Measurements from ENCODE around the gene UPK3A. TPM values are rescaled to one million over a fixed set of nuclear protein-coding genes. Genes with fewer than 3 reads are reported as not detected.

Gene UPK3A
- total RNA-seq (2022) (1.9 and 2.0 TPM in 2 replicates), Bru-seq, nascent RNA (percentile 30 among the genes with signal in this experiment), BruChase-seq, experiment 1, labeled RNA remaining after a 2-hour chase (percentile 24 among the genes with signal in this experiment), BruChase-seq, experiment 2, labeled RNA remaining after a 6-hour chase (percentile 30 among the genes with signal in this experiment)
- long read RNA-seq, partial matches to known transcripts: 1 of 4 reads
- long read RNA-seq, other reads (novel, unspliced or antisense): 3 of 4 reads

DNA sequence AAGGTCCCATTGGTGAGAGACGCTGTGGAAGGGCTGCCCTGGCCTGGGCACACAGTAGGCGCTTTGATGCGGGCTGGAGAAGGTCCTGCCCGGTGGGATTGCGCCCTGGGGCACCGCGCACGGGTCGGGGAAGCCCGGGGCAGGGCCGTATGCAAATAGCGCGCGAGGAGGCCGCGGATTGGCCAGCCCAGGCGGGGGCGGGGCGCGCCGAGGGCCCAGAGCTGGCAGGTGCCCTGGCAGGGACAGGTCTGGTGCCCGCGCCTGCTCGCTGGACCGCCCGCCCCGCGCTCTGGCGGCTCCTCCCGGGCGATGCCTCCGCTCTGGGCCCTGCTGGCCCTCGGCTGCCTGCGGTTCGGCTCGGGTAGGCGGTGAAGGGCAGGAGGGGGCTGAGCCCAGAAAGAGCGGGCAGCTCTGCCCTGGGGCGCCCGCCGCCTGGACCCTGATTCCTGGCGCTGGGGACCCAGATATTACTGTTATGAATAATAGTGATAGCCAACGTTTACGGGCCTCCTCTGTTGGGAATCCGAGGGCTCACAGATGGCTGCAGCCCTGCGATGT, at the start of gene UPK3A:
Gene UPK3A, plus strand, starts transcription at position 245 of the 558 bp plus-strand sequence. Its CDS starts 65 bp downstream, at position 310.
- peak within 1 kb of the TSS; percentile 77 for H3K27ac Mint-ChIP-seq (ENCODE audit: unreplicated experiment)
- H3K4me3 Mint-ChIP-seq (ENCODE audit: unreplicated experiment): no peak within 1 kb of the TSS
- H3K4me3 ChIP-seq (ENCODE audit: low read depth, low read length): no peak within 1 kb of the TSS
- H3K36me3 ChIP-seq (ENCODE audit: control insufficient read depth, insufficient read depth, low read length): no peaks in the 10 kb centered on the region
- H3K27me3 Mint-ChIP-seq (ENCODE audit: insufficient read depth, unreplicated experiment): no peaks in the 10 kb centered on the region
- intact Hi-C loops (cut with micrococcal nuclease; ENCODE audit: unreplicated experiment): no loop called here
- no peaks in the 10 kb centered on the region for H3K36me3 Mint-ChIP-seq (ENCODE audit: insufficient read depth, unreplicated experiment)
- H3K4me1 Mint-ChIP-seq (ENCODE audit: low read depth, unreplicated experiment): peaks cover 35% of the 10 kb centered on the region
- H3K4me1 ChIP-seq: peaks cover 66% of the 10 kb centered on the region
- TF ChIP-seq, protein P1, sequence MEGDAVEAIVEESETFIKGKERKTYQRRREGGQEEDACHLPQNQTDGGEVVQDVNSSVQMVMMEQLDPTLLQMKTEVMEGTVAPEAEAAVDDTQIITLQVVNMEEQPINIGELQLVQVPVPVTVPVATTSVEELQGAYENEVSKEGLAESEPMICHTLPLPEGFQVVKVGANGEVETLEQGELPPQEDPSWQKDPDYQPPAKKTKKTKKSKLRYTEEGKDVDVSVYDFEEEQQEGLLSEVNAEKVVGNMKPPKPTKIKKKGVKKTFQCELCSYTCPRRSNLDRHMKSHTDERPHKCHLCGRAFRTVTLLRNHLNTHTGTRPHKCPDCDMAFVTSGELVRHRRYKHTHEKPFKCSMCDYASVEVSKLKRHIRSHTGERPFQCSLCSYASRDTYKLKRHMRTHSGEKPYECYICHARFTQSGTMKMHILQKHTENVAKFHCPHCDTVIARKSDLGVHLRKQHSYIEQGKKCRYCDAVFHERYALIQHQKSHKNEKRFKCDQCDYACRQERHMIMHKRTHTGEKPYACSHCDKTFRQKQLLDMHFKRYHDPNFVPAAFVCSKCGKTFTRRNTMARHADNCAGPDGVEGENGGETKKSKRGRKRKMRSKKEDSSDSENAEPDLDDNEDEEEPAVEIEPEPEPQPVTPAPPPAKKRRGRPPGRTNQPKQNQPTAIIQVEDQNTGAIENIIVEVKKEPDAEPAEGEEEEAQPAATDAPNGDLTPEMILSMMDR (IDR thresholded peaks at IDR 0.05; ENCODE audit: insufficient read depth in 1 of 2, low read depth in 1 of 2, low read length in 1 of 2, severe bottlenecking in 1 of 2, unreplicated experiment in 1 of 2): no peak
- BruUV-seq (replicated peaks): no TSS peak
- H3K9me3 ChIP-seq: no peaks in the 10 kb centered on the region
- no peak for DNase-seq
- ChIA-PET POLR2A (no interaction called here), CTCF (interaction anchor here (0.6 kb wide), 1 partner anchor 61 kb away, joined by 3 read pairs; no protein-coding TSS in a partner anchor)
- H3K9me3 Mint-ChIP-seq (ENCODE audit: unreplicated experiment): no peaks in the 10 kb centered on the region
- H3K27me3 ChIP-seq (replicated peaks; ENCODE audit: control insufficient read depth, insufficient read depth, low read length): no peaks in the 10 kb centered on the region

DNA sequence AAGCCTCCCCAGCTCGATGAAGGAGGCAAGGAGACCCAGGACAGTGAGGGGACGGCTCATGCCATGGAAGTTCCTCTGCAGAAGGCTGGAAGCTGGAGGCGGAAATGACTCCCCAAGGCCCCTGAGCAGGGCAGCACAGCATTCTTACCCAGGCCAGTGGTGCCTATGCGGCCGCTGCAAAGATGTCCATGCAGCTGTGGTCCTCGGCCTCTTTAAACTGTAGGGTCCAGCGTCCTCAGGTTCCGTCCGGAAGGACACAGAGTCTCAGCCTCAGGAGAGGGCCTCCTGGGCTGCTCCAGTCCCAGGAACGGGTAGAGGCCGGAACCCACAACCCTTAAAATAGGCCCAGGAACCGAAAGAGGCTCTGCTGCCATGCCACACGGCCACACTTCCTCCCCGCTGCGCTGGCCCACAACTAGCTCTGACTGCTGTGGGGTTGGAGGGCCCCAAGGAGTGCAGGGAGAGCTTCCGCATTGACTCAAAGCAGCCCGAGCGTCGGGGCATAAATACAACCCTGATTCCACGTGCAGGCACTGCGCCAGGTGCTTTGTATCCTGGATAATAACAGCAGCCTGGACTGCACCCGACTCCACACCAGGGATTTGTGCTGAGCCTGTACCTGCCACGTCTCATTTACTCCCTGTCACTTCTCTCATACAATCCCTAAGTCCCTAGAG, 49.5 kb upstream of the UPK3A start:
- Histone ChIP-seq H3K4me3 (ENCODE audit: low read depth, low read length) (no peak overlapping the region), H3K27me3 (replicated peaks; ENCODE audit: control insufficient read depth, insufficient read depth, low read length) (no peaks in the 10 kb centered on the region), H3K36me3 (ENCODE audit: control insufficient read depth, insufficient read depth, low read length) (no peaks in the 10 kb centered on the region), H3K9me3 (no peaks in the 10 kb centered on the region), H3K4me1 (peaks cover 9% of the 10 kb centered on the region; the same call in 1 of the 2 replicates)
- TF ChIP-seq, protein P1 (IDR thresholded peaks at IDR 0.05; ENCODE audit: insufficient read depth in 1 of 2, low read depth in 1 of 2, low read length in 1 of 2, severe bottlenecking in 1 of 2, unreplicated experiment in 1 of 2): no peak
- Mint-ChIP-seq H3K9me3 (ENCODE audit: unreplicated experiment) (no peaks in the 10 kb centered on the region), H3K27ac (ENCODE audit: unreplicated experiment) (no peak overlapping the region), H3K36me3 (ENCODE audit: insufficient read depth, unreplicated experiment) (no peaks in the 10 kb centered on the region), H3K27me3 (ENCODE audit: insufficient read depth, unreplicated experiment) (no peaks in the 10 kb centered on the region), H3K4me3 (ENCODE audit: unreplicated experiment) (no peak overlapping the region), H3K4me1 (ENCODE audit: low read depth, unreplicated experiment) (no peaks in the 10 kb centered on the region)
- no TSS peak for BruUV-seq (replicated peaks)
- intact Hi-C loops (cut with micrococcal nuclease; ENCODE audit: unreplicated experiment): no loop called here
- ChIA-PET POLR2A (no interaction called here), CTCF (no interaction called here)
- no peak for DNase-seq

DNA sequence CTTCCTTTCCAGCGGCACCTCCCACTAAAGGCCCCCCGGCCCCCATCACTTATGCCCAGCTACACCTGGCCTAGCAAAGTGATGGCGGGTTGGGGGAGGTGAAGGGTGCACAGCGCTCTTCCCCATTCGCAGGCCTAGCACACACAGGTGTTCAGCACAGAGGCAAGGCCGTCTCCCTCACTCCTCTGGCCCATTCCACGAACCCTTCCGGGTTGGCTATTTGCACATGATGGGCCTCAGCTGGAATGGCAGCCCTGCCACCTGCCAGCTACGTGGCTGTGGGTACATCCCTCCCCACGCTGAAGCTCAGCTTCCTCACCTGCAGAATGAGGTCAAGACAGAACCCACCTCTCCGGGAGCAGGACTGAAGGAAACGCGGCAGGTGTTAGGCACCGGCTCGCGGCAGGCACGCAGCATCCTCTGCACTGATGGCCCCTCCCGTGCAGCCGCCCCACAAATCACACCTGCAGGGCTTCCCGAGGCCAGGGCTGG, 48.9 kb upstream of the UPK3A start:
- no peaks in the 10 kb centered on the region for H3K27me3 Mint-ChIP-seq (ENCODE audit: insufficient read depth, unreplicated experiment)

More for the DNA sequence above, 48.9 kb upstream of the UPK3A start:
- CTCF ChIA-PET: interaction anchor here (1.3 kb wide), 1 partner anchor 10 kb away, joined by 3 read pairs; no protein-coding TSS in a partner anchor
- H3K4me1 Mint-ChIP-seq (ENCODE audit: low read depth, unreplicated experiment): no peaks in the 10 kb centered on the region
- Histone ChIP-seq H3K9me3 (no peaks in the 10 kb centered on the region), H3K4me3 (ENCODE audit: low read depth, low read length) (no peak overlapping the region), H3K4me1 (peaks cover 9% of the 10 kb centered on the region; the same call in 1 of the 2 replicates), H3K27me3 (replicated peaks; ENCODE audit: control insufficient read depth, insufficient read depth, low read length) (no peaks in the 10 kb centered on the region), H3K36me3 (ENCODE audit: control insufficient read depth, insufficient read depth, low read length) (no peaks in the 10 kb centered on the region)
- peaks cover 1% of the 10 kb centered on the region for H3K36me3 Mint-ChIP-seq (ENCODE audit: insufficient read depth, unreplicated experiment)
- BruUV-seq (replicated peaks): no TSS peak
- no peaks in the 10 kb centered on the region for H3K9me3 Mint-ChIP-seq (ENCODE audit: unreplicated experiment)
- no peak for DNase-seq
- intact Hi-C loops (cut with micrococcal nuclease; ENCODE audit: unreplicated experiment): no loop called here
- TF ChIP-seq, protein P1 (IDR thresholded peaks at IDR 0.05; ENCODE audit: insufficient read depth in 1 of 2, low read depth in 1 of 2, low read length in 1 of 2, severe bottlenecking in 1 of 2, unreplicated experiment in 1 of 2): no peak
- H3K4me3 Mint-ChIP-seq (ENCODE audit: unreplicated experiment): no peak overlapping the region
- H3K27ac Mint-ChIP-seq (ENCODE audit: unreplicated experiment): no peak overlapping the region
- POLR2A ChIA-PET: no interaction called here

Measured in Caco-2 (cell line).